OCI-LY1 (cell line): Measurements from ENCODE around the gene FANCC.

ENCODE experiments used
- H2AFZ ChIP-seq: fragments of 200-600 bp; sonication (generic), shearing (Covaris generic); 2 replicates; pipeline ENCODE4 v1.6.0; 2014; ENCODE audit warnings: antibody characterized with exemption, mild to moderate bottlenecking, low read length
- H3F3A ChIP-seq: fragments of 200-600 bp; sonication (generic), shearing (Covaris generic); 2 replicates; pipeline ENCODE4 v1.6.0; 2014; ENCODE audit warnings: mild to moderate bottlenecking, antibody characterized with exemption, low read length, moderate library complexity; ENCODE audit not compliant: insufficient read depth
- H3K27ac ChIP-seq: fragments of 200-600 bp; sonication (generic); 2 replicates; pipeline ENCODE4 v1.5.1; 2014; ENCODE audit warnings: low read length, mixed run types, mild to moderate bottlenecking, low read depth; ENCODE audit not compliant: poor library complexity, severe bottlenecking
- H3K27me3 ChIP-seq: fragments of 200-600 bp; sonication (generic); 2 replicates; pipeline ENCODE4 v1.6.0; 2014; ENCODE audit warnings: antibody characterized with exemption, mild to moderate bottlenecking, low read length, moderate library complexity; ENCODE audit not compliant: insufficient read depth
- H3K36me3 ChIP-seq: fragments of 200-600 bp; sonication (generic); 2 replicates; pipeline ENCODE4 v1.6.1; 2014; ENCODE audit warnings: mild to moderate bottlenecking, antibody characterized with exemption, low read length, moderate library complexity, mixed read lengths; ENCODE audit not compliant: insufficient read depth
- H3K4me1 ChIP-seq: fragments of 200-600 bp; sonication (generic); 2 replicates; pipeline ENCODE4 v1.5.1; 2014; ENCODE audit warnings: mild to moderate bottlenecking, low read length, moderate library complexity; ENCODE audit not compliant: insufficient read depth, severe bottlenecking
- H3K4me2 ChIP-seq: fragments of 200-600 bp; sonication (generic), shearing (Covaris generic); 2 replicates; pipeline ENCODE4 v1.6.1; 2014; ENCODE audit warnings: low read length
- H3K4me3 ChIP-seq: fragments of 200-600 bp; sonication (generic); 2 replicates; pipeline ENCODE4 v1.5.1; 2014; ENCODE audit warnings: low read length, low read depth, mild to moderate bottlenecking, mixed read lengths; ENCODE audit not compliant: poor library complexity, severe bottlenecking
- H3K79me2 ChIP-seq: fragments of 200-600 bp; shearing (Covaris generic); 2 replicates; pipeline ENCODE4 v1.6.1; 2016; ENCODE audit warnings: mixed run types, low read length, mixed read lengths; ENCODE audit not compliant: insufficient read depth
- H3K9ac ChIP-seq: fragments of 200-600 bp; sonication (generic), shearing (Covaris generic); 2 replicates; pipeline ENCODE4 v1.6.1; 2014; ENCODE audit warnings: mild to moderate bottlenecking, low read length, mixed read lengths
- H3K9me2 ChIP-seq: fragments of 200-600 bp; sonication (generic), shearing (Covaris generic); 2 replicates; pipeline ENCODE4 v1.6.1; 2014; ENCODE audit warnings: low read depth, mild to moderate bottlenecking, low read length, mixed read lengths
- H3K9me3 ChIP-seq: fragments of 200-600 bp; shearing (Covaris generic); 2 replicates; pipeline ENCODE4 v1.6.1; 2014; ENCODE audit warnings: low read length, mixed read lengths
- H4K20me1 ChIP-seq: fragments of 200-600 bp; sonication (generic), shearing (Covaris generic); 2 replicates; pipeline ENCODE4 v1.6.0; 2016; ENCODE audit warnings: mild to moderate bottlenecking, low read length; ENCODE audit not compliant: insufficient read depth
- CTCF ChIP-seq: fragments of 200-600 bp; sonication (generic), shearing (Covaris generic); IDR thresholded peaks from 2 replicates; pipeline ENCODE4 v1.5.1; 2017; ENCODE audit warnings: mild to moderate bottlenecking, antibody characterized with exemption, low read length, moderate library complexity, mixed read lengths
- EZH2 ChIP-seq: fragments of 200-600 bp; sonication (generic), shearing (Covaris generic); IDR thresholded peaks from 2 replicates; pipeline ENCODE4 v1.8.0; 2017; ENCODE audit warnings: borderline replicate concordance, mixed run types, mild to moderate bottlenecking, antibody characterized with exemption, low read length, moderate library complexity, mixed read lengths

The FANCC gene

DNA sequence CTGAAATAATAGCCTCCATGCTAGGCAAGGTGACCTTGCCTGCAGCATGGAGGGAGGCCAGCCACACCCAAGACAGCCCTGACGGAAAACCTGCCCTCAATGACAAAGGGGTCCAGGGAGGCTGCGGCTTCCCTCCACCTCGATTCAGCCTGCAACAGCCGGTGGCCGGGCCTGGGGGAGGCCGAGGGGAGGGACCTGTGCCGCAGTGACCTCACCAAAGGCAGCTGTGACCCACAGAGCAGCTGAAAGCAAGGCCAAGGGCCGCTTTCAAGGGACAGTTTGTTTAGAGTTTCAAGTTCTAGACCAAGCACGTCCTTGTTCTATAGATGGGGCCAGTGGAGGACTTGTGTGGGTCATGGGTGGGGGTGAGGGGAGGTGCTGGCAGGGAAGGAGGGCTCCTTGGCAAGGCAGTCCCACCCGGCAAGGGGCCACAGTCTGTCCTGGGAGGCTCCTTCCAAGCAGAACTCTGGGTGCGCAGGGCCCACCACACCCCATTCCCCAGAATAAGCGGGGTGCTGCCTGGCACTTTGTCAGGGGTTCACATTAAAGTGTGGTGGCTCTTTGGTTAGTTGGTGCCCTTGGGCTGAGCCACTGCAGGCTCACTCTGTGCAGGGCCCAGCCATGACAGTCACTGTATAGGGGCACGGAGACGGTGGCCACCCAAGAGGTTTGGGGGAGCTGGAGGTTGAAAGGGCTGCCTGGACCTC lies 226.5 kb downstream of the FANCC start:
- Histone ChIP-seq H4K20me1 (no peaks in the 10 kb centered on the region), H3K36me3 (peaks cover 5% of the 10 kb centered on the region; the same call in 1 of the 2 replicates), H3K27ac (no peak overlapping the region), H2AFZ (no peak overlapping the region), H3F3A (no peaks in the 10 kb centered on the region), H3K4me1 (peaks cover 21% of the 10 kb centered on the region), H3K79me2 (no peaks in the 10 kb centered on the region), H3K4me3 (no peak overlapping the region), H3K9me2 (no peaks in the 10 kb centered on the region), H3K4me2 (no peak overlapping the region), H3K9ac (no peak overlapping the region), H3K27me3 (no peaks in the 10 kb centered on the region), H3K9me3 (no peaks in the 10 kb centered on the region)
- no peak for TF ChIP-seq EZH2
- no peak for TF ChIP-seq CTCF

- Histone ChIP-seq H3K9me2 (no peaks in the 10 kb centered on the region), H2AFZ (no peak overlapping the region), H3K9ac (no peak overlapping the region), H3K27me3 (no peaks in the 10 kb centered on the region), H3F3A (no peaks in the 10 kb centered on the region), H4K20me1 (no peaks in the 10 kb centered on the region), H3K27ac (no peak overlapping the region), H3K79me2 (no peaks in the 10 kb centered on the region), H3K4me3 (no peak overlapping the region), H3K36me3 (peaks cover 5% of the 10 kb centered on the region; the same call in 1 of the 2 replicates), H3K9me3 (no peaks in the 10 kb centered on the region), H3K4me1 (peaks cover 21% of the 10 kb centered on the region), H3K4me2 (no peak overlapping the region)
- no peak for TF ChIP-seq CTCF
- no peak for TF ChIP-seq EZH2
Observed at GRCh38 chr9:95090023-95090791, 227.3 kb downstream of the FANCC start.

GRCh38 chr9:95089257-95090022 lies 228.1 kb downstream of the FANCC start:
- H2AFZ ChIP-seq = no peak overlapping the region
- no peak overlapping the region for H3K4me3 ChIP-seq
- no peaks in the 10 kb centered on the region for H3K79me2 ChIP-seq
- TF ChIP-seq EZH2 = no peak
- no peak for TF ChIP-seq CTCF
- peaks cover 5% of the 10 kb centered on the region; the same call in 1 of the 2 replicates for H3K36me3 ChIP-seq
- H3K27me3 ChIP-seq = no peaks in the 10 kb centered on the region
- peaks cover 21% of the 10 kb centered on the region for H3K4me1 ChIP-seq
- H3K27ac ChIP-seq = no peak overlapping the region
- no peak overlapping the region for H3K4me2 ChIP-seq
- no peaks in the 10 kb centered on the region for H3K9me3 ChIP-seq
- no peaks in the 10 kb centered on the region for H4K20me1 ChIP-seq
- no peaks in the 10 kb centered on the region for H3K9me2 ChIP-seq
- H3F3A ChIP-seq = no peaks in the 10 kb centered on the region
- H3K9ac ChIP-seq = no peak overlapping the region
